IPS DF 6.9 (cell line): ENCODE measurements around the gene PRPF8.

ENCODE experiments used
- DNase-seq: peaks from one replicate; pipeline ENCODE4 v3.0.0-alpha.2; 2013; ENCODE audit warnings: low read depth, low spot score
- H3K27ac ChIP-seq: one replicate; pipeline ENCODE4 v1.5.1; 2013; ENCODE audit warnings: low read length, control low read depth
- H3K27me3 ChIP-seq: 2 replicates; pipeline ENCODE4 v1.6.1; 2013; ENCODE audit warnings: mild to moderate bottlenecking, low read length; ENCODE audit not compliant: control insufficient read depth, insufficient read depth
- H3K36me3 ChIP-seq: 2 replicates; pipeline ENCODE4 v1.6.1; 2013; ENCODE audit warnings: low read length; ENCODE audit not compliant: control insufficient read depth, insufficient read depth
- H3K4me1 ChIP-seq: 2 replicates; pipeline ENCODE4 v1.6.1; 2013; ENCODE audit warnings: low read length; ENCODE audit not compliant: control insufficient read depth, insufficient read depth
- H3K4me3 ChIP-seq: 2 replicates; pipeline ENCODE4 v1.5.1; 2013; ENCODE audit warnings: mild to moderate bottlenecking, low read length
- H3K9me3 ChIP-seq: 2 replicates; pipeline ENCODE4 v1.6.1; 2013; ENCODE audit warnings: low read length, inconsistent platforms; ENCODE audit not compliant: control insufficient read depth, insufficient read depth
- WGBS: extraction: QIAGEN DNeasy Blood & Tissue Kit; methylation state at CpG from one replicate; pipeline ENCODE4 v1.1.7; 2013; ENCODE audit warnings: mixed read lengths, missing lambda C conversion rate; ENCODE audit not compliant: insufficient read length, insufficient coverage; 5-methylcytosine and 5-hydroxymethylcytosine counted together

PRPF8 gene

GRCh38 chr17:1625581-1625980 is 59.1 kb downstream of the PRPF8 start:
- WGBS, result no CpG with 5 or more reads among the region's 6 CpGs
- Histone ChIP-seq H3K27me3 (no peaks in the 10 kb centered on the region), H3K27ac (no peak overlapping the region), H3K9me3 (no peaks in the 10 kb centered on the region), H3K4me1 (peaks cover 3% of the 10 kb centered on the region; the same call in 1 of the 2 replicates), H3K36me3 (no peaks in the 10 kb centered on the region), H3K4me3 (no peak overlapping the region)
- DNase-seq, result no peak

GRCh38 chr17:1625053-1625452 is 59.6 kb downstream of the PRPF8 start:
- H3K27me3 ChIP-seq, result no peaks in the 10 kb centered on the region
- no peaks in the 10 kb centered on the region for H3K36me3 ChIP-seq
- no peak overlapping the region for H3K4me3 ChIP-seq
- no peaks in the 10 kb centered on the region for H3K9me3 ChIP-seq
- H3K4me1 ChIP-seq, result peaks cover 3% of the 10 kb centered on the region; the same call in 1 of the 2 replicates
- no CpG with 5 or more reads among the region's 14 CpGs for WGBS
- no peak for DNase-seq
- H3K27ac ChIP-seq, result no peak overlapping the region

- H3K4me3 ChIP-seq, result no peak overlapping the region
- H3K27ac ChIP-seq, result no peak overlapping the region
- no peaks in the 10 kb centered on the region for H3K27me3 ChIP-seq
- no peaks in the 10 kb centered on the region for H3K36me3 ChIP-seq
- peaks cover 3% of the 10 kb centered on the region; the same call in 1 of the 2 replicates for H3K4me1 ChIP-seq
- no peaks in the 10 kb centered on the region for H3K9me3 ChIP-seq
- no CpG with 5 or more reads among the region's 12 CpGs for WGBS
- no peak for DNase-seq
Measured at GRCh38 chr17:1624650-1625049, 60.0 kb downstream of the PRPF8 start.

DNA sequence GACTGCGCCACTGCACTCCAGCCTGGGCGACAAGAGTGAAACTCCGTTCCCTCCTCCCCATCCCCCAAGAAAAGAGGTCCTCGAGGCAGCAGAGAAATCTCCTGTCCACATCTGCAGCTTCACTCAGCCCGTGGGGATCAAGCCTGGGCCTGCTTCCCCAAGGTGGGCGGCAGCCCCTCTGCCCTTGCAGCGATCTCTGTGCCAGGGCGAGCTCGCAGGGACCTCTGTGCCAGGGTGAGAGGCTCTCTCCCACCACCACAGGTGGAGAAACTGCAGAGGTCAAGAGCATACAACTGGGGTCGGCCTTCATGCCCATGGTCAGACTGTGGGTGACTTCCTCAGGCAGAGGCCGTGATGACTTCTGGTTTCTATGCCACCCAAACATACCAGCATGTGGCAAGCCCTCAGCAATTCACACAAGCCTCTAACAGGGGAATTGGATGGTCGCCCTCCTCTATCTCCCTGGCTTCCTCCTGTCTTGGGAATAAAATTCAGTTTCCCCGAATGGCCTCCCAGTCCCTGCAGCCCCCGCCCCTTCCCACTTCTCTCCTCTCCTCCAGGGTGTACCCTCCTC is 61.5 kb downstream of the PRPF8 start:
- Histone ChIP-seq H3K27me3 (no peaks in the 10 kb centered on the region), H3K4me3 (no peak overlapping the region), H3K9me3 (no peaks in the 10 kb centered on the region), H3K27ac (no peak overlapping the region), H3K36me3 (no peaks in the 10 kb centered on the region), H3K4me1 (peaks cover 3% of the 10 kb centered on the region; the same call in 1 of the 2 replicates)
- no CpG with 5 or more reads among the region's 14 CpGs for WGBS
- DNase-seq, result no peak

DNA sequence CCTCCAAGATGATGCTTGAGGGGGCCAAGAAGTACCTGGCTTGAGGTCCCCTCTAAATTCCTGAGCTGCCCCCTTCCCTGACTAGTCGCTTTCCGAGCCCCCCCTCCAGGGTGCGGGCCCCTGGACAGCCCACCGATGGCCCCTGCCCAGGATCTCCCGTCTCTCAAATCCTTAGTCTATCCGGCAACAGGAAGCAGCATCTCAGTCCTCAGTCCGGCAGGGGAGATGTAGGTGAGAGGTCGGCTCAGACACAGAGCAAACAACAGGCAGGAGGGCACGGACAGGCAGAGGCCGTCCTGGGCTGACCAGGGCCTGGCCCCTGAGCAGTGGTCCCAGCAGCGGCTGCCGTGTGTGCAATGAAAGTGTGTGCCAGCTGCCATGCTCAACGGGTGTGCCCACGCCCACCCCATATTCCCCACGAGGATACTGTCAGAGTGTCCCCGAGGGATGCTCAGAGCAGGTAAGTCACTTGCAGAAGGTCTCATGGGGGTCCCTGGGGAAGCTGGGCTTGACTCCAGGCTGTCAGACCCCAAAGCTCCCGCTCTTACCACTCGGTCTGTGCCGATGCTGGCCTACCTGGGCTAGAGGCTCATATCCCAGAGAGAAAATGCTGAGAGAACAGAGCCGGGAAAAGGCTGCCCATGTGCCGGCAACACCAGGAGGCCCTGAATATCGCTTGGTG is 63.3 kb downstream of the PRPF8 start:
- 0 out of 2 replicates have a peak, but pooled peaks cover 1% of the 10 kb centered on the region for H3K4me1 ChIP-seq
- no peak overlapping the region for H3K4me3 ChIP-seq
- H3K27me3 ChIP-seq, result no peaks in the 10 kb centered on the region
- no peak overlapping the region for H3K27ac ChIP-seq
- no peaks in the 10 kb centered on the region for H3K36me3 ChIP-seq
- DNase-seq, result no peak
- no peaks in the 10 kb centered on the region for H3K9me3 ChIP-seq
- WGBS, result no CpG with 5 or more reads among the region's 22 CpGs

GRCh38 chr17:1620486-1620885 is 64.2 kb downstream of the PRPF8 start:
- WGBS, result no CpG with 5 or more reads among the region's 13 CpGs
- Histone ChIP-seq H3K27ac (no peak overlapping the region), H3K9me3 (no peaks in the 10 kb centered on the region), H3K4me3 (no peak overlapping the region), H3K4me1 (0 out of 2 replicates have a peak, but pooled peaks cover 1% of the 10 kb centered on the region), H3K27me3 (no peaks in the 10 kb centered on the region), H3K36me3 (no peaks in the 10 kb centered on the region)
- DNase-seq, result no peak

GRCh38 chr17:1617620-1618174 is 67.0 kb downstream of the PRPF8 start:
- no peak for DNase-seq
- H3K27ac ChIP-seq, result no peak overlapping the region
- H3K9me3 ChIP-seq, result no peaks in the 10 kb centered on the region
- no CpG with 5 or more reads among the region's 20 CpGs for WGBS
- no peak overlapping the region for H3K4me3 ChIP-seq
- H3K36me3 ChIP-seq, result no peaks in the 10 kb centered on the region
- H3K4me1 ChIP-seq, result 0 out of 2 replicates have a peak, but pooled peaks cover 1% of the 10 kb centered on the region
- H3K27me3 ChIP-seq, result no peaks in the 10 kb centered on the region

- Histone ChIP-seq H3K27ac (no peak overlapping the region), H3K4me3 (no peak overlapping the region), H3K9me3 (no peaks in the 10 kb centered on the region), H3K27me3 (no peaks in the 10 kb centered on the region), H3K36me3 (no peaks in the 10 kb centered on the region), H3K4me1 (no peaks in the 10 kb centered on the region)
- DNase-seq, result no peak
- no CpG with 5 or more reads among the region's 13 CpGs for WGBS
Measured at GRCh38 chr17:1616101-1616500, 68.6 kb downstream of the PRPF8 start.

DNA sequence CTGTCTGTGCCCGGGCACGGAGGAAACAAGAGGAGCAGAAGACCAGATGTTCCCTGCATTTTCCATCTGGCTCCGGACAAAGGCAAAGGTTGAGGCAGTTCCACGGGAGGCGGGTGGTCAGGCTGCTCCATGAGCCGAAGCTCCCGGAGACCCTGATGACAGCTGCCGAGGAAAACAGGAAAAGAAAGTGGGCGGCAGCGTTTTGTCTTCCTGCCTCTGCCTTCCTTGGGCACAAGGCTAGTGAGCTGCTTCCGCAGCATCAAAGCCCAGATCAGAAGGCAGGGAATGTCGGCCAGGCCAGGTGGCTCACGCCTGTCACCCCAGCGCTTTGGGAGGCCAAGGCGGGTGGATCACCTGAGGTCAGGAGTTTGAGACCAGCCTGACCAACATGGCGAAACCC is 72.3 kb downstream of the PRPF8 start:
- no peaks in the 10 kb centered on the region for H3K27me3 ChIP-seq
- H3K9me3 ChIP-seq, result no peaks in the 10 kb centered on the region
- no peaks in the 10 kb centered on the region for H3K4me1 ChIP-seq
- H3K4me3 ChIP-seq, result no peak overlapping the region
- no peaks in the 10 kb centered on the region for H3K36me3 ChIP-seq
- no peak for DNase-seq
- H3K27ac ChIP-seq, result no peak overlapping the region
- no CpG with 5 or more reads among the region's 16 CpGs for WGBS

- DNase-seq, result no peak
- Histone ChIP-seq H3K36me3 (no peaks in the 10 kb centered on the region), H3K27ac (no peak overlapping the region), H3K27me3 (no peaks in the 10 kb centered on the region), H3K4me1 (no peaks in the 10 kb centered on the region), H3K9me3 (no peaks in the 10 kb centered on the region), H3K4me3 (no peak overlapping the region)
- no CpG with 5 or more reads among the region's 10 CpGs for WGBS
Measured at GRCh38 chr17:1611715-1612114, 73.0 kb downstream of the PRPF8 start.
